Epidermal melanocyte (primary cell): ENCODE data around the gene RTBDN.
"Not testable (repeated sequence)": the region's sequence is repeated elsewhere in the genome, so short reads cannot be mapped to it uniquely, and the experiment has no call there.

ENCODE experiments used
- DNase-seq: peaks from one replicate; pipeline ENCODE4 v3.0.0; 2011; ENCODE audit warnings: low spot score; ENCODE audit not compliant: insufficient read length

The RTBDN gene

DNA sequence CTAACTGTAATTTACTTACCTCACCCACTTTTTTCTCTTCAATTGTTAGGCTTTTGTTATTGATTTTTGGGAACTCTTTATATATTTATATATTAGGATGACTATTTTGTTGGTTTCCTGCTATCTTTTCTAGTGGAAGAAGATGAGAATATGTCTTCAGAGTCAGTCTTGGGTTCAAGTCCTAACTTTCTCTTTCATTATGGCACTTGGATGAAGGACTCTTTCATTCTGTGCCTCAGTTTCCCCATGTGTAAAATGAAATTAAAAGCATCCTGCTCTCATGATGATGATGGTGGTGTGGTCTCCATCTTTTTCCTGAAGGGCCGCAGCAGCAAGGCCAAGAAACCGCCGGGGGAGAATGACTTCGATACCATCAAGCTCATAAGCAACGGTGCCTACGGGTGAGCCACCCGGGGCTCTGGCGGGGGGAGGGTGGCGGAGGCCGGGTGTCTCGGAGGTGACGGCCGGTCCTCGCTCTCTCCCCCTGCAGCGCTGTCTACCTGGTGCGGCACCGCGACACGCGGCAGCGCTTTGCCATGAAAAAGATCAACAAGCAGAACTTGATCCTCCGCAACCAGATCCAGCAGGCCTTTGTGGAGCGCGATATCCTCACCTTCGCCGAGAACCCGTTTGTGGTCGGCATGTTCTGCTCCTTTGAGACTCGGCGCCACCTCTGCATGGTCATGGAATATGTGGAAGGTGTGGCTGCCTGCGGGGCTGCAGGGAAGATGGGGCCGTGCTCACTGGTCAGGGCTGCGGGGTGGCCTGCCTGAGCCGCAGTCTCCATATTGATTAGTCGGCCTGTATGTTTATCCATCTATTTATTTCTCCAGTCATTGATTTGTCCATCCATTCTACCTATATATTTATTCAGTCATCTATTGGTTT is 23.9 kb upstream of the RTBDN start:
- DNase-seq: no peak

DNA sequence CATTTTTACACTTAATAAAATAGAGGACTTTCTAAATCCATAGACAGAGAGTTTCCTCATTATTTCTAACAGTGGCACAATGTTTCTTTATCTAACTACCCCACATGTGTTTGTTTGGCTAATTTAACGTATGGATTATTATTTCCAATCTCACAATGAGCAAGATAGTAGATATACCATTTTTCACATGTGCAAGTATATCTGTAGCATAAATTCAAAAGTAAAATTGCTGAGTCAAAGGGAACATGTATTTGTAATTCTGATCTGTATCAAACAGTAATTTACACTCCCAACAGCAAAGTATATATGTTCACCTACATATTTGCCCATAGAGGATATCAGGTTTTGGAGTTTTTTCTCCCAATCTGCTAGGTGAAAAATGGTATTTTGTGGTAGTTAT is 22.3 kb upstream of the RTBDN start:
- no peak for DNase-seq

- DNase-seq: peak; percentile 77
Observed at GRCh38 chr19:12847159-12848139, 13.1 kb upstream of the RTBDN start.

- DNase-seq: not testable (repeated sequence)
Observed at GRCh38 chr19:12846613-12847012, 12.2 kb upstream of the RTBDN start.

DNA sequence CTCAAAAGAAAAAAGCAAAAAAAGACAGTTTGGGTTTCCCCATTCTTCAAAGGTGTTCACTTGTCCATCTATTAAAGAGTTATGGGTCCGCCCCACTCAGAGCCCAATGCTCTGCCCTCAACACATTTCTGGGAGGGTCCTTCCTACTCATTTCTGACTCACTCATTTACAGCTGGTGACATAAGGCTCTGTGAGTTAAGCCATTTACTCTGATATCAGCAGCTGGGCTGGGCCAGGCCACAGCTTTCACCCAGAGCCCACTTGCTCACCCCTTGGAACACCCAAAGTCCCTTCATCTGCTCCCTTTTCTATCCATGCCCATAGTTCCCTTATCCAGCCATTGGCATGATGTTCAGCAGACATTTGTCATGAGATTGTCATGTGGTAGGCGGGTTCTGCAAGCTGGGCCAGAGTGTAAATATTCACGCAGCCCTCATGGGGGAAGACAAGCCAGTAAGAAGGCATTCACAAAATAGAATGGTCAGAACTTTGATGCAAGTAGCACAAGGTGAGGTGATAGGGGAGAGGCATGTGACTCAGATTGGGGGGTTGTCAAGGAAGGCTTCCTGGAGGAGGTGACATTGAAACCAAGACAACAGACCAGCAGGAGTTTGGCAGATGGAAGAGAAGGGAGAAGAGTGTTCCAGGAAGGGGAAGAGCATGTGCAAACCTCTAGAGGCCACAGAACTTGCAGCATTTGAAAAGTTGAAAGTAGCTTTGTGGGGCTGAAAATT is 9.8 kb upstream of the RTBDN start:
- DNase-seq: no peak

GRCh38 chr19:12843328-12843727 is 8.9 kb upstream of the RTBDN start:
- no peak for DNase-seq

DNA sequence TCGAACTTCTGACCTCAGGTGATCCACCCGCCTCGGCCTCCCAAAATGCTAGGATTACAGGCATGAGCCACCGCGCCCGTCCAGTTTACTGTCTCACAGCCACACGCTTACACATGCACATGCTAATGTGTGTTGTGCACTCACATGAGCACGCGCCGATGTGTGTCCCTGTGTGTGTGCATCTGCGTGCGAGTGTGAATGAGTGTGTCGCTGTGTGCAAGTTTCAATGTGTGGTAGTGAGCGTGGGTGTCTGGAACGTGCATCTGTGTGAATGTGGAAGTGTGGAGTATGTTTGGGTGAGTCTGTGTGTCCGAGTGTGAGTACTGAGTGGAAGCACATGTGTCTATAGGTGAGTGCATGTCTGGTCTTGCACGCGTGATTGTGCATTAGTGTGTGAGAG is 8.1 kb upstream of the RTBDN start:
- DNase-seq: no peak

GRCh38 chr19:12841094-12841493 is 6.7 kb upstream of the RTBDN start:
- no peak for DNase-seq

DNA sequence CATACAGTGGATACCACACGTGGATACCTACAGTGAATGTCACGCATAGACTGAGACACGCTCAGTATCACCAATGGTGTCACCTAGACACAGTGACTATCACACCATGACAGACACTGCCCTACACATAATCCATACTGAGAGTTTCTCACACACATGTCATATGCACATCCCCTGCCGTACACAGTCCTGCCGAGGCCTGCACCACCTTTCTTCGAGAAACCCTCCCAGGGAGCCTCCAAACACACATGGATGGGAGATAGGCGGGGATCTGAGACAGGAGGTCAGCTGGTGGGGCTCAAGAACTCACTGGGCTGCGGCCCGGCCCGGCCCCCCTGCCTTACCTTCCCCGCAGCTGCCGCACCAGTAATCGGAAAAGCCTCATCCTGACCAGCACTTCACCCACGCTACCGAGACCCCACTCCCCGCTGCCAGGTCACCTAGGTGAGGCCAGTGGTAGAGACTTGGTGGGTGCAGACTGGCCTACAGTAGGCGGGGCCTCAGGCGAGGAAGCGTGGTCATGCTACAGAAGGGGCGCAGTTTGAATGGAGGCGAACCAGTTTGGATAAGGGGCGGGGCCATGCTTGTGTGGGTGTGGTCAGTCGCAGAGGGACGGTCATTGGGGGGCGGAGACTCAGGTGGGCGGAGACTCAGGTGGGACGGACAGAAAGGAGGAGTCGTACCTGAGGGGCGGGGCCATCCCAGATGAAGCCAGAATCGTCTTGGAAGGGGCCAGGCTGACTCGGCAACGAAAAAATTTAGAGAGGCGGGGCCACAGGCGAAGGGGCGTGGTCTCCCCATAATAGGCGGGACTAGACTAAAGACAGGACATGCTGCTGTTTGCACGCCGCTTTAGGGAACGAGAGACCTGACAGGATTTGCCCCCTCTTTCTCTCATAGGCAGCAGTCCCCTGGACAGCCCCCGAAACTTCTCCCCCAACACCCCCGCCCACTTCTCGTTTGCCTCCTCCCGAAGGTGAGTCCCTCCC is 6.0 kb upstream of the RTBDN start:
- DNase-seq: no peak

DNA sequence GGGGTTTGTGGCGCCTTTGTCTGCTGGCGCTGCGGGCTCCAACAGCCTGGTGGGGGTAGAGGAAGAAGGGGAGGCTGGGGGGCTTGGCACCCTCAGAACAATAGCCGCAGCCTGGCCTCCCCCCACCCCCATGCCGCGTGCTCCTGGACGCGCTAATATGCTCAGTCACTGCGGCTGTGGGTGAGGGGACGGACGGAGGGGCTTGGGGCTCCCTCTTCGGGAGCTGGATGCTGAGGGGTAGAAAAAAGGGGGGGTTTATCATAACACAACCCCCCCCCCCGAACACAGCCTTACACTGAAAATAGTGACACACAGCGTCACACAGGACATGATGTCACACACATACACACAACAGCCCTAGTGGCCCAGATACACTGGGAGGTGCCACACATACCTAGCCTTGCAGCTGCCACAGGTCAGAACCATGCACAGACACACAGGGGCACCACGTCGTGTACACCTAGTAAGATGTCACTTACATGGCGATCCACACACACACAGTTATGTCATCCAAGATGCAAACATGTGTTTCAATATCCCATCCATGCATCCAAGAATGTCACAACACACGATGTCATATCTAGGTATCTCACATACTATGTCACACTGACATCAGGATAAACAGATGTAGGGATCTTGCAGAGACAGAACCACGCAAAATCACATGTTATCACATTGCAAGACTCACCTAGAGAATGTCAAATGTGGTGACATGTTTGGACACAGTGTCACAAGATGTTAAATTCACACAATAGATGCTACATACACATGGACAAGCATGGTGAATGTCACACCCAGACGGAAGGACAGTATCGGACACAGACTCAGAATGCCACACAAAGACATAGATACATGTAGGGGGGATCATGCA is 4.7 kb upstream of the RTBDN start:
- no peak for DNase-seq

DNA sequence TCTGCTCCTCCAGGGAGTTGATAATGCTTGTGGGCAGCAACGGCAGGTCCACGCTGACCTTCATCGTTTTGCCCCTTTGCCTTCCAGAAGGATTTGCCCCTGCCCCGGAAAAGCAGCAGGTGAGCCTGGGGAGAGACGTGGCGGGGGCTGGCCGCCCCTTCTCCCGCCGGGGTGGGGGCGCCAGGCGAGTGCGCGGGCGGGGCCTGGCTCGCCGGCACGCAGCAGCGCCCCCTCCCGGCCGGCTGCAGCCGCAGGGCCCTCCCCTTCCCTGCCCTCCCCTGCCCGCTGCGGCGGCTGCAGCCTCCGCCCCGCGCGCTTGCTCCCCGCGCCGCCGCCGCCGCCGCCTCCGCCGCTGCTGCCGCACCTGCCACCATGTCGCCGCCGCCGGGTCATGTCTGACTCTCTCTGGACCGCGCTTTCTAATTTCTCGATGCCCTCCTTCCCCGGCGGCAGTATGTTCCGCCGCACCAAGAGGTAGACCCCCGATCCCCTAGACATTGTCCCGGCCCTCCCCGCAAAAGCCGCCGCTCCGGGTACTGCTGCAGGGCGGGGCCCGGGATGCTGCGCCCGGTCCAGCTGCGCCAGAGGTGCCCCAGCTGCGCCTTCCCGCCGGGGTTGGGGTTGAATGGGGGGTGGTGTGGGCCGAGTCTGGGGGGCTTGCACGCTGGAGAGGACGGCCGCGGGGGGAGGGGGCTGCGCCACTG is 4.0 kb upstream of the RTBDN start, which contains the start of gene MAST1:
Gene MAST1, plus strand, starts transcription at position 334 of the 704 bp plus-strand sequence. Its CDS starts 58 bp downstream, at position 392.
- peak; percentile 12 for DNase-seq

DNA sequence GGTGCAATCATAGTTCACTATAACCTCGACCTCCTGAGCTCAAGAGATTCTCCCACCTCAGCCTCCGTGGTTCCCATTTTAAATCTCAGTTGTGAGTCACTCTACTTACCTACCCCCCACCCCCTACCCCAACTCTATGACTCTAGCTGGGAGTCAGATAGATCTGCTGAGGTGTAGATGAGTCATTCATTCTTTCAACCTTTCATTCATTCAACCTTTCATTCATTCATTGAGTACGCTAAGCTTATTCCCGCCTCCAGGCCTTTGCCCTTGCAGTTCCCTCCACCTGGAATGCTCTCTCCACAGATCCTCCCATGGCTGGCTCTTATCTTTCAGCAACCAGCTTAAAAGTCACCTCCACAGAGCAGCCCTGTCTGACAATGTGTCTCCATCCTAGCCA is 2.8 kb upstream of the RTBDN start:
- no peak for DNase-seq

GRCh38 chr19:12836529-12836863 is 2.1 kb upstream of the RTBDN start:
- DNase-seq: no peak

DNA sequence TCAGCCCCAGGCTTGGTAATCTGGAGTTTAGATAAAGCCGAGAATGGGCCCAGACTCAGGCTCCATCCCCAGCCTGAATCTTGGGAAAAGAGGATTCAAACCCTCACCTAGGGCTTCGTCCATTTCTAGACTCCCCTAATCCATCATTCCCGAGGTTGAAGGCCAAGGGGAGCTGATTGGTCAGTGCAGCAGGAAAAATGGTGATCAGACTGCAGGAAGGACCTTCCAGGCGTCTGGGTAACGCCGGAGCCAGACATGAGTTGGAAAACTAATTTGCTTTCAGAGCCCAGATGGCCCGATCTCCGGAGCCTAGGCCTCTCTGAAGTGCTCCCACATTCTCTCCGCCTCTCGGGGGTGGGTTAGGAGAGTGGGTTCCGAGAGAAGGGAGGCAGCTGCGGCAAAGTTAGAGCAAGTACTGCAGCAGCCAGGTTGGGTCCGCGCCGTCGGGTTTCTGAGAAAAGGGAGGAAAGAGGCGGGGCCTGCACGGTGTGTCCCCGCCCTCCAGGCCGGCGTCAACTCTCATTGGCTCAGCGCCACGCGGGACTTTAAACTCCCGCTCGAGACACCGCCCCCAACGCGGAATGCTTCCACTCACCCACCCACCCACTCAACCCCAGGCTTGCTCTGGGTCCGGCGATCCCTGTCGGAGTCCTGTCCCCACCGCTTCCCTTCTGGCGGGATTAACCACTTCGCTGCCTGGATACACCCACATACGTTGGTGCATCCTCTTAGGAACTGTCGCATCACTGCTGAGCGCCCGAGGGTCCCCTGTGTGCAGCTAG is 788 bp upstream of the RTBDN start:
- peak; percentile 20 for DNase-seq

GRCh38 chr19:12833738-12834565 is 427 bp downstream of the RTBDN start:
- peak; percentile 17 for DNase-seq

GRCh38 chr19:12833418-12833737 is 1.0 kb downstream of the RTBDN start:
- DNase-seq: peak; percentile 14

GRCh38 chr19:12828494-12828893 is 5.9 kb downstream of the RTBDN start:
- no peak for DNase-seq
